Measurements from ENCODE around the gene WDFY2. TPM values are rescaled to one million over a fixed set of nuclear protein-coding genes. Genes with fewer than 3 reads are reported as not detected.
"Not testable (repeated sequence)": the region's sequence is repeated elsewhere in the genome, so short reads cannot be mapped to it uniquely, and the experiment has no call there.

The WDFY2 gene
- total RNA-seq, 1 donor = 19.0 TPM

DNA sequence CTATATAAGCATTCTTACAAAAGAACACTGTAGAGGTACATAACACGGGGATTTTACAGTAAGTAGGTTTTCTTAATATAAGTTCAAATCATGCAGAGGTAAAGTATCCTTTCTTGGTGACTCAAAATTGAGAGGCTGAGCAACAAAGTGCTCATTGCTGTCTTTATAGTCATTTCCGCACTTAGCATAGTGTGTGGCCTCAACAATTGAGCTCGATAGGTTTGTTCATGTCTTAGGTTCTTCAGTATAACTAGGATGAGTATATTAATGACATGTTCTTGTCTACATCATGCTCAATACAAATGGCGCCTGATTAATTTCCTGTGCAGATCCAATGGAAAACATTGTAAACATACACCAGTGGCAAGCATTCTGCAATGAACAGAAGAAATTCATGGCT lies 1.4 kb downstream of the WDFY2 start:
- no peaks in the 10 kb centered on the region for H3K9me3 ChIP-seq (ENCODE audit: low read depth, low read length)
- H3K4me3 ChIP-seq (ENCODE audit: low read length) = peak overlapping the region; percentile 92
- H3K4me1 ChIP-seq (ENCODE audit: insufficient read depth, low read length) = peaks cover 40% of the 10 kb centered on the region
- H3K27me3 ChIP-seq (ENCODE audit: insufficient read depth, low read length) = no peaks in the 10 kb centered on the region

DNA sequence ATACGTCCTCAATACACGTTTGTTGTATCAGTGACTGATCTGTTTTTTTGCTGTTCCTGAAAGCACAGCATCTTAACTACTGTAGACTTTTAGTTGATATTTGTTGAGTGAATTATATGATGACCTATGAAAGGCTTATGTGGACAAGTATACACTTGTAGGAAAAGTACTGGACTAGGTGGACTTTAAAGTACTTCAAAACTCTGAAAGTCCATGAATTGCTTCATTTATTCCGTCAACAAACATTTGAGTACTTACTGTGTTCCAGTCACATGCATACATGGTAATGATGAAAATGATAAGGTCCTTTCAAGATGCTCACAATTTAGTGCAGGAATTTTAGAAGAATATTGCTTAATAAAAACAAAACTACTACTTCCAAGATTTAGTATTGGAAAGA lies 3.1 kb downstream of the WDFY2 start:
- peaks cover 42% of the 10 kb centered on the region for H3K4me1 ChIP-seq (ENCODE audit: insufficient read depth, low read length)
- no peaks in the 10 kb centered on the region for H3K9me3 ChIP-seq (ENCODE audit: low read depth, low read length)
- no peak overlapping the region for H3K4me3 ChIP-seq (ENCODE audit: low read length)
- H3K27me3 ChIP-seq (ENCODE audit: insufficient read depth, low read length) = no peaks in the 10 kb centered on the region

DNA sequence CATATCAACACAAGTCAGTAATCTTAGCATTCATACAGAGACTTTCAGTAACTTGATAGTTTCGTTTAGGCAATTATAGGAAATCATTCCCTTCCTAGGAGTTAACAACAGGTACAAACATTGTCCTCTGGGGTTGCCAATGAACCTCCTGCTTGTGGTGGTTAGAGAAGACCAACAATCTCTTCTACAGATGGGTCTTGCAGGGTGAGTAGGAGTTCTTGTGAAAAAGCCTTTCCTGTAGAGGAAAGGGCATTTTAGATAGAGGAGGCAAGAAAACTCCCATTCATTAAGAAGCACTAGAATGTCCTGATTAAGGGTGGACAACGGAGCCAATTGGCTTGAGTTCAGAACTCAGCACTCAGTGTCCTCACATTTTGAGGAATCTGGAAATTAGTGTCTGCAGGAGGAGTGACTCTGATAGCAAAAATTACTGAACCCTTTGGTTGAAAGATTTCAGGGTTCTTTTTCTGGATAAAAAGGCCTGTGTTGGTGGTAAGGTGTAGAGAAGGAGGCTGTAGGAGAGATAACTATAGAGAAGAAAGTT lies 4.2 kb downstream of the WDFY2 start:
- Histone ChIP-seq H3K9me3 (ENCODE audit: low read depth, low read length) (no peaks in the 10 kb centered on the region), H3K4me1 (ENCODE audit: insufficient read depth, low read length) (peaks cover 37% of the 10 kb centered on the region), H3K4me3 (ENCODE audit: low read length) (no peak overlapping the region), H3K27me3 (ENCODE audit: insufficient read depth, low read length) (no peaks in the 10 kb centered on the region)

DNA sequence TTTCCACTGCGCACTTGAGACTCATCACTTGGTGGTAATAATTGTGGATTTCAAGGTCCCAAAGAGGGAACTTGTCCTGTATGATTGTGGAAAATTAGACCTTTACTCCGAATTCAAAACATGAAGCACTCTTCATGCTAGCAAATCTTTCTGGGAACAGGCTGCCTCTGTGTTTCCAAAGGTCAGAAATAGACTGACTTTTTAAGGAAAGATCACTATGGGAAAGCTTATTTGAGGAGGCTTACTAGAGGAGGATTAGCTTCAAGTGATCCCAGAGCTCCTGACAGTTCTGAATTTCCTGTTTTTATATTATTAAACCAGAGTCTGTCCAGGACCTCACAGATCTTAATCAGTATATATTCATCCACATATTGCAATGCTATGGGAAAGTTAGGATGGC lies 5.5 kb downstream of the WDFY2 start:
- Histone ChIP-seq H3K27me3 (ENCODE audit: insufficient read depth, low read length) (no peaks in the 10 kb centered on the region), H3K4me3 (ENCODE audit: low read length) (no peak overlapping the region), H3K9me3 (ENCODE audit: low read depth, low read length) (no peaks in the 10 kb centered on the region), H3K4me1 (ENCODE audit: insufficient read depth, low read length) (peaks cover 39% of the 10 kb centered on the region)

DNA sequence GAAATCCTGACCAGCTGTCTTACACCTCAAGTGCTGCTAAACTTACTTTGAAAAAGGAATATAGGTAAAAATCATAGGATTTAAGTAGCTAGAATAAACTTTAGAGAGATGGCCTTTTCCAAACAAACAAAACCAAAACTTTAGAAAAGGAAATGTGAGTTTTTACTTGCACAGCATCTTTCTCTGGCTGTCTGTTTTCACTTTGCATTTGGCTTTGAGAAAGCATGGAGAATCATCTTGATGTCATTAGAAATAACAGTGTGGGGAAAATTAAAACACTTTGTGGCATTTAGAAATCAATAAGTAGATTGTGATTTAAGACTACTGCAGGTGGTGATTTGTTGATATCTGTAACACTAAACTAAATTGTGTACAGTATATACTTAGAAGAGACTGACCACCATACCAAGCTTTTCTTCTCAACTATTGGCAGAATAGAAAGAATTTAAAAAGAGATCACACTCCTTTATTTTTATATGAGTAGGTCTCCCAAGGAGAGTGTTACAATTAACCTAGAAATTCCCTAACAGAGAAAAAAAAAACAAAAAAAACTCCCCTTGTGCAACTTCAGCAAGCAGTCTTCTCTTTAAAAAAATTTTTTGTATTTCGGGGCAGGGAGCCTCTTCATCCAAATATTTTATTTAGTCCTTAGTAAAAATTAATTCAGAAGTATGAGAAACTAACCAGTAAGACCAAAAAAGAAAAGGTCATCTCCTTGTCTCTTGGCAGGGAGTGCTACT lies 6.1 kb downstream of the WDFY2 start:
- H3K27me3 ChIP-seq (ENCODE audit: insufficient read depth, low read length) = no peaks in the 10 kb centered on the region
- no peaks in the 10 kb centered on the region for H3K9me3 ChIP-seq (ENCODE audit: low read depth, low read length)
- peaks cover 45% of the 10 kb centered on the region for H3K4me1 ChIP-seq (ENCODE audit: insufficient read depth, low read length)
- no peak overlapping the region for H3K4me3 ChIP-seq (ENCODE audit: low read length)

DNA sequence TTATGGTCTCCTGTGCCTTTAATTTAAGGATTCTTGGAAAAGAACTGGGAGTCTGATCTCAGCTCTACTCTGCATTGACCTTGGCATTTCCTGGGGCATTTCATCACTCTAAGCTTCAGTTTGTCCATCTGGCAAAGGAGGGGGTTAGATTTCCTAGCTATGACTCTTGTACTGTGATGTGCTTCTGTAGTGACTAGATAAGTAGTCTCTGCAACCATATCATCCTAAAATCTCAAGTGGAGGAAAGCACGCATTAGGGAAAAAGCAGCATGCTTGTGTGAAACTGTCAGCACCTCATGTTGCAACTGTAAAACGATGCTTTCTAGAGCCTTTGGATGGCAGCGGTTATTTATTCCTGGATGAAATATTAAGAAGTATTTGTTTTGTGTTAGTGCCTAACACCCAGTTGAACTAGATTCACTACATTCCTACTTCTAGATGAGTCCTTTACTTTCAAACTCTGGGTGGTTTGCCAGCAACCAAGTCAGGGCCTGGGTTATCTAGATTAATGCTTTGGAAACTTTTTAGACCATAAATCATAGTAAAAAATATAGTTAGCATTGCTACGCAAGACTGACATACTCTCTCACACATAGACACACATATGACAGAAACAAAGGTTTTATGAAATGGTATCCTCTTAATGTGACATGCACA lies 6.8 kb downstream of the WDFY2 start:
- H3K9me3 ChIP-seq (ENCODE audit: low read depth, low read length) = no peaks in the 10 kb centered on the region
- no peaks in the 10 kb centered on the region for H3K27me3 ChIP-seq (ENCODE audit: insufficient read depth, low read length)
- no peak overlapping the region for H3K4me3 ChIP-seq (ENCODE audit: low read length)
- peaks cover 42% of the 10 kb centered on the region for H3K4me1 ChIP-seq (ENCODE audit: insufficient read depth, low read length)

DNA sequence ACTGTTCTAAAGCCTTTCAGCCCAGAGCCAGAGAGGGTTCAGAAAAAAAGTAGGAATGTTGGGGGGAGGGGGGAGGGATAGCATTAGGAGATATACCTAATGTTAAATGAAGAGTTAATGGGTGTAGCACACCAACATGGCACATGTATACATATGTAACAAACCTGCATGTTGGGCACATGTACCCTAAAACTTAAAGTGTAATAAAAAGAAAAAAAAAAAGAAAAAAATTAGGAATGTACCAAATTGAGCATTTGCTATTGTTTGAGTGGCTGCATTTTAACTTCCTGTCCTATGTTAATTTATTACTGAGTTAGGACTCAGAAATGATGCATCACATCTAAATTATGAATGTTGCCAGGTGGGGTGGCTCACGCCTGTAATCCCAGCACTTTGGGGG lies 7.7 kb downstream of the WDFY2 start:
- H3K27me3 ChIP-seq (ENCODE audit: insufficient read depth, low read length); H3K4me3 ChIP-seq (ENCODE audit: low read length); H3K9me3 ChIP-seq (ENCODE audit: low read depth, low read length): not testable (repeated sequence)
- H3K4me1 ChIP-seq (ENCODE audit: insufficient read depth, low read length) = peaks cover 48% of the 10 kb centered on the region

DNA sequence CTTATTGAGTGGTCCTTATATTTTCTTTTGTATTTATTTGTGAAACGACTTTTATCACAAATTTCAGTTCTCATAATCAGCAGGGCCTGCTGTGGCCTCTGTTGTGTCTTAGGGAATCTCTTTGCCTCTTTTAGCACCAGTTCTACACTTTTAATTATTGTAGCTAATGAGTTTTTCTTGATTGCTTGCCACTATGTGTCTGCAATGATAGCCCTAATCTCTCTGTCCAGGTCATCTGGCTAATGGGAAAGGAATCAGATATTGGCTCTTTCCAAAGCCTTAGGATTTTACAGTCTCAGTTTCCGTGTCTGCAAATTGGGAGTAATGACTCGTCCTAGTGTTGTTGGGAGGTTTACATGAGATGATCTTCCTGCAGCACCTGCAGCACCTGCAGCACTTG lies 10.2 kb downstream of the WDFY2 start:
- Histone ChIP-seq H3K9me3 (ENCODE audit: low read depth, low read length) (no peaks in the 10 kb centered on the region), H3K4me1 (ENCODE audit: insufficient read depth, low read length) (peaks cover 48% of the 10 kb centered on the region), H3K27me3 (ENCODE audit: insufficient read depth, low read length) (no peaks in the 10 kb centered on the region), H3K4me3 (ENCODE audit: low read length) (no peak overlapping the region)

DNA sequence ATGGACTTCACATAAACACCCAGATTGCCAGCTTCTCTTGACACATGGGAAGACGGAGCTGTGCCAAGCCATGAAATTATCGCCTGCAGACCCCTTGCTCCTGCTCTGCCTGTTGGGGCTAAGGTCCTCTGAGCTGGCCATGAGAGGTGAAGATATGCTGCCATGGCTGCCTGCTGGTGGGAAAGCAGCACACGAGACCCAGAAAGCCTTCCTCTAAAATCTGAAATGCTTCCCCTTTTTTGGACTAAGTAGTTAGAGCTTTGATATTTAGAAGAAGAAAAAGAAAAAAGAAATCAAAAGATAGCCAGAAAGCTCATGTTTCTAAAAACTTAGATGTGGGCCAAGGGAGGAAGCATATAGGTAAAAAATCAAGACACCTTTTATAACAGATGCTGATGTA lies 11.2 kb downstream of the WDFY2 start:
- no peak overlapping the region for H3K4me3 ChIP-seq (ENCODE audit: low read length)
- no peaks in the 10 kb centered on the region for H3K27me3 ChIP-seq (ENCODE audit: insufficient read depth, low read length)
- no peaks in the 10 kb centered on the region for H3K9me3 ChIP-seq (ENCODE audit: low read depth, low read length)
- peaks cover 49% of the 10 kb centered on the region for H3K4me1 ChIP-seq (ENCODE audit: insufficient read depth, low read length)

DNA sequence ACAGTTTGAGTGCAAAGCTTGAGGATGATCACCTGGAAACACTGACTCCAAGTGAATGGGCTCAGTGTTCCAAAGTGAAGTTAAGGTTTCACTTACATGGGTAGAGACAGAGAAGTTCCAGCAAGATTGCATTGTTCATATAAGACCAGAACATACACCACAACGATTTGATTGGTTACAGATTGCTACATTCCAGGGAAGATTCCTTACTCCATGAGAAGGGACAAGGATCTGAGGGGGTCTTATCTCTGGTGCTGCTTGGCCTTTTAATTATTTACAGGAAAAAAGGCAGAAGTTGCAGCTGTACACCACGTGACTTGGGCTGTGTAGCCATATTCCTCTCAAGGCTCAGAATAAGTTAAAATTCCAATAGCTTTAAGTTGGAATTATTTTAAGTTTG lies 12.3 kb downstream of the WDFY2 start:
- Histone ChIP-seq H3K4me1 (ENCODE audit: insufficient read depth, low read length) (peaks cover 50% of the 10 kb centered on the region), H3K4me3 (ENCODE audit: low read length) (no peak overlapping the region), H3K9me3 (ENCODE audit: low read depth, low read length) (no peaks in the 10 kb centered on the region), H3K27me3 (ENCODE audit: insufficient read depth, low read length) (no peaks in the 10 kb centered on the region)

DNA sequence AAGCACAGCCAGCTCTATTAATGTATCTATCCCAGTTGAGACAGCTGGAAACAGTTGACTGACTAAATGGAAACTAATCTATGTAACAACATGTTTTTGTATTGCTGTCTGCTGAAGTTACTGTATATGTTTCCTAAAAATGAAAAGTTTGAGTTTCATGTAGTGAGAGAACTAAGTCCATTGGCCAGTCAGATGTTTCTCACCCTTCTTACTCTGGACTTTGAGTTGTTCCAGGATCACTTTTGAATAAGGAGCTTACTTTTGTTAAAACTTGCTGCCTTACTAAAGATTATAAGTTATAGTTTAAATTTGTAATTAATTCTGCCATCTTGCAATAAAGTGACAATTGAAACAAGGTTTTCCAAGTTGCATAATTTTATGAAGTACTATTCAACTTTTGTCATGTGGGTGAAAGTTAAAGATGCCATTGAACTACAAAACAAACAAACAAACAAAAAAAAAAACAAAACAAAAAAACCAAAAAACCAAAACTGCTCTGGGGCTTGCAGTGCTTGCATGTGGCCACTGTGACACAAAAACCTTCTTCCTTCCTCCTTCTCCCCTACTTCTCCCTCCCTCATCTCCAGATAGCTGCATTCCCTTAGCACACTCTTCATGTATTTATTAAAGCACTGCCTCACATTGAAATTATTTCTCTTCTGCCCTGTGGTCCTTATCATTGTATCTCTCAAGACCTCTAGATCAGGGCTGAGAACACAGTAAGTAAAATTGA lies 15.3 kb downstream of the WDFY2 start:
- peaks cover 55% of the 10 kb centered on the region for H3K4me1 ChIP-seq (ENCODE audit: insufficient read depth, low read length)
- no peaks in the 10 kb centered on the region for H3K27me3 ChIP-seq (ENCODE audit: insufficient read depth, low read length)
- H3K9me3 ChIP-seq (ENCODE audit: low read depth, low read length) = no peaks in the 10 kb centered on the region
- H3K4me3 ChIP-seq (ENCODE audit: low read length) = no peak overlapping the region

DNA sequence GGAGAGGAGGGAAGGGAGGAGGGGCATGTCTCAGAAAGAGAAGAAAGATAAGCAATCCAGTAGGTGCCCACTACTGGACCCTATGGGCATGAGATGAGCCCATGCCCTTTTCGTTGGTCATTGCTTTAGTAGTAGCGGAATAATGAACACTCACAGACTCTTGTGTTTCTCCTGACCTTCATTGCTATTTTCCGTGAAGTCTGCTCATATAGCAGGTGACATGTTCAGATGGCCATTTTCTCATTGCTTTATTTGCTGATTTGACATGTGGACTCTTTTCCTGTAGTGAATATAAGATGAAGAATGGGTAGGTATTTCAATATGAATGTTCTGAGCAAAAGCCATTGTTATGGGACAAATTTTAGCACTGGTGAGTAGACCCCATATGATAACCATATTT lies 16.4 kb downstream of the WDFY2 start:
- Histone ChIP-seq H3K27me3 (ENCODE audit: insufficient read depth, low read length) (no peaks in the 10 kb centered on the region), H3K9me3 (ENCODE audit: low read depth, low read length) (no peaks in the 10 kb centered on the region), H3K4me1 (ENCODE audit: insufficient read depth, low read length) (peaks cover 46% of the 10 kb centered on the region), H3K4me3 (ENCODE audit: low read length) (no peak overlapping the region)

DNA sequence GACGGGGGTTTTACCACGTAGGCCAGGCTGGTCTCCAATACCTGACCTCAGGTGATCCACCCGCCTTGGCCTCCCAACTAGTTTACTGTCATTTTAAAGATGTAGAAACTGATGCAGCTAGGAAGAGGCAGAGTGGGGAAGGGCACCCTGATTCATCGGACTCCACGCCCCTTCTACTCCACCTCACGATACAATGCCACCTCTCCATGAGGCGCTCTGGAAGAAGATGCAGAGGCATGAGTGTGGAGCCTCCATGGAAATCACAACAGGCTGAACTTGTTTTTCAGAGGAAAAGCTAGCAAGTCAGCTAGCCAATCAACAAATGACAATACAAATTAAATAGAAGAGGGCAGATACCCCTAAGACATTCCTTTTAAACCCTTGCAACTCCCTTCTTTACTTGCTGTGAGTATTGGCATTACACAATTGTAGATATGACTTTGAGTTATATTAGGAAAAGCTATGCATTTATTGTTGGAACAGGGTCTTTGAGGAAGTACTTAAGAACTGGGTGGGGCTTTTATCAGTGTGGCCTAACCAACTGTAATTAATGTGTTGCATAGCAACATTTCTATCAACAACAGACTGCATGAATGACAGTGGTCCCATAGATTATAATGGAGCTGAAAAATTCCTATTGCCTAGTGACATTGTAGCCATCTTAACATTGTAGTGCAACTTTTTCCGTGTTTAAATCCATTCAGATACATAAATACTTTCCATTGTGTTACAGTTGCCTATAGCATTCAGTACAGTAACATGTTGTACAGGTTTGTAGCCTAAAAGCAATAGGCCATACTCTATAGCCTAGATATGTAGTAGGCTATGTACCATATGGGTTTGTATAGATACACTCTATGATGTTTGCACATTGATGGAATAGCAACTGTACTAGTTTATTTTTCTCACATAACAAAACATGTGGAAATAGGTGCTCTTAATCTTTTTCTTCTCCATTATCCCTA lies 17.6 kb downstream of the WDFY2 start:
- Histone ChIP-seq H3K4me1 (ENCODE audit: insufficient read depth, low read length) (peaks cover 40% of the 10 kb centered on the region), H3K4me3 (ENCODE audit: low read length) (no peak overlapping the region), H3K27me3 (ENCODE audit: insufficient read depth, low read length) (no peaks in the 10 kb centered on the region), H3K9me3 (ENCODE audit: low read depth, low read length) (no peaks in the 10 kb centered on the region)

DNA sequence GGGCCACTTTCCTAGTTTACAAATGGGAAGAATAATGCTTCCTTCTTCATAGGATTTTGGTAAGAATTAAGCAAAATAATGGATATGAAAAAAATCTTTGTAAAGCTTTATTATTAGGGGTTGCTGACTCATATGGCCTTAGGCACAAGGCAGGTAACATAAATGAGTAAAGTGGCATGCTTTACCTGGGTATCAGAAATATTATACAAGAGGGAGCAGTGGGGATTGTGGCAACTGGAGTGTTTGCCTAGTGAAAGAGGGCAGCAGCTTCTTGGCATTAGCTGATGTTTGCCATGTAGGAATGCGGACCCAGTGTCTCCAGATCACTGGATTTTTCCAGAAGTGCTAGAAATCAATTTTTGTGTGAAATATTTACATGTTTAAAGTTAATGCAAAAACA lies 19.5 kb downstream of the WDFY2 start:
- no peak overlapping the region for H3K4me3 ChIP-seq (ENCODE audit: low read length)
- H3K4me1 ChIP-seq (ENCODE audit: insufficient read depth, low read length) = peaks cover 37% of the 10 kb centered on the region
- no peaks in the 10 kb centered on the region for H3K27me3 ChIP-seq (ENCODE audit: insufficient read depth, low read length)
- no peaks in the 10 kb centered on the region for H3K9me3 ChIP-seq (ENCODE audit: low read depth, low read length)
